ENCODE data around the gene AGBL5.

Gene AGBL5

GRCh38 chr2:27092696-27093429, 41.4 kb downstream of the AGBL5 start:
- H3K4me3 ChIP-seq (replicated peaks in 1 of 2; ENCODE audit: low read depth in 2 of 2, low read length in 2 of 2), result no peak overlapping the region
- no peak for DNase-seq (ENCODE audit: low read depth in 2 of 2)
- TF ChIP-seq CTCF (IDR thresholded peaks at IDR 0.05; ENCODE audit: low read depth, low read length), result no peak

- no peak overlapping the region for H3K4me3 ChIP-seq (replicated peaks in 1 of 2; ENCODE audit: low read depth in 2 of 2, low read length in 2 of 2)
- DNase-seq (ENCODE audit: low read depth in 2 of 2), result no peak
- TF ChIP-seq CTCF (IDR thresholded peaks at IDR 0.05; ENCODE audit: low read depth, low read length), result no peak
These were observed 42.2 kb downstream of the AGBL5 start for GRCh38 chr2:27093430-27094352.

GRCh38 chr2:27094353-27094984, 43.0 kb downstream of the AGBL5 start:
- DNase-seq (ENCODE audit: low read depth in 2 of 2), result no peak
- no peak overlapping the region for H3K4me3 ChIP-seq (replicated peaks in 1 of 2; ENCODE audit: low read depth in 2 of 2, low read length in 2 of 2)
- no peak for TF ChIP-seq CTCF (IDR thresholded peaks at IDR 0.05; ENCODE audit: low read depth, low read length)

- no peak for DNase-seq (ENCODE audit: low read depth in 2 of 2)
- no peak overlapping the region for H3K4me3 ChIP-seq (replicated peaks in 1 of 2; ENCODE audit: low read depth in 2 of 2, low read length in 2 of 2)
- TF ChIP-seq CTCF (IDR thresholded peaks at IDR 0.05; ENCODE audit: low read depth, low read length), result no peak
These were observed 43.9 kb downstream of the AGBL5 start for GRCh38 chr2:27095427-27095744.

DNA sequence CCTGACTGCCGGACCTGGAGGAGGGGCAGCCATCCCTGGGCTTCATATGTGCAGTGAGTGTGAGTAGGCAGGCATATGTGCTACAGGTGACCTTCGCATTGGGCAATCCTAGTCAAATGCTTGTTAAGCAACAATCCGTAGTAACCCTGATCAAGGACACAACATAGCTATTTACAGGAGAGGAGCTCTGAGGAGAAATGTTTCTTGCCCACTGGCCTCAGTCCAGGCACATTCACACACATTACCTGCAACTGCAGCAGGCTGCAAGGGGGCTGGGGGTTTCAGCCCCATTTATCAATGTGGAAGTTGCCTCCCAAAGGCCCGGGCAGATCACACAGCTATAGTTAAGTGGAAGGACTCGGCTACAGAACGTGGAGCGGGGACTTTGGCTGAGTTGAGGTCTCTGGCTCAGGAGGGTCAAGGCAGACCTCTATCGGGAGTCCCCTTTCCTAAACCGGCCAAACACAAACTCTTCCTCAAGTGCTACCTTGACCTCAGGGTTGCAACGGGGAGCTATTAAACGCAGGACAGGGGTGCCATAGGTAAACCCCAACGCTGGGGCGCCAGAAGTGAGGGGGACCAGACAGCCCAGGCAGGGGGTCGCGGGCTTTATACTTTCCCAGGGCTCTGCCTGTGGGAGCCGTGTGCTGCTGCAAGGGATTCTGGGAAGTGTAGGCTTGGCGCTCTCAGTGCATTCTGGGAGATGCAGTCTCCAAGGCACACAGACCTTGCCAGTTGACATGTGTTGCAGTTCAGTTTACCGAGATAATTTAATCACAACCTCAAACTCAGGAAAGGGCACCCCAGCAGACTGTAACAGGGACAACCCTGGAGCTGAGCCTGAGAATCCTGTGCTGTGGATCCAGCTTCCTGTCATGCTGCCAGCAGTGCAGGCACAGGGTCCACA, 44.5 kb downstream of the AGBL5 start:
- no peak for TF ChIP-seq CTCF (IDR thresholded peaks at IDR 0.05; ENCODE audit: low read depth, low read length)
- DNase-seq (ENCODE audit: low read depth in 2 of 2), result peak; percentile 70 to 74
- H3K4me3 ChIP-seq (replicated peaks in 1 of 2; ENCODE audit: low read depth in 2 of 2, low read length in 2 of 2), result no peak overlapping the region

DNA sequence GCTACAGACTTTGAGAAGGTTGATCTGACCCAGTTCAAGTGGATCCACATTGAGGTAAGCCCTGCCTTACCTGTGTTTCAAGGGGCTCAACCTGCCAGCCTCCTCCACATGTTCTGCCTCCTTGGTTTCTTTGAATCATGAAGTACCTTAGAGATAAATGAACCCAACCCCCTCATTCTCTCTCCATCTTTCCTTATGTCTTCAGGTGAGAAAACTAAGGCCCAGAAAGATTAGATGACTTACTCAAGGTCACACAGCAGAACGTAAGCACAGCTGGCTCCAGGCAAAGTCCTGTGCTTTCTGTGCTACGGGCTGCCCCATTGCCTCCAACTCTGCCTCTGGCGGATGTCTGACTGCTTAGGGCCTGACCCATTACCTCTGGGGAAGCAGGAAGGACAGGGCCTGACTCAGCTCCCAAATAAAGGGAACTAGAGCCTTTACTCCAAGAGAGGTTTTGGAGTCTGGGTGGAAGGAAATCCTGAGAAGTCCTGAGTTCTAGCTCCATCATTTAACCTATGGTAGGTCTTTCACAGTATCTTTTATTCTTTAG, 45.4 kb downstream of the AGBL5 start:
- no peak for DNase-seq (ENCODE audit: low read depth in 2 of 2)
- TF ChIP-seq CTCF (IDR thresholded peaks at IDR 0.05; ENCODE audit: low read depth, low read length), result no peak
- no peak overlapping the region for H3K4me3 ChIP-seq (replicated peaks in 1 of 2; ENCODE audit: low read depth in 2 of 2, low read length in 2 of 2)
